Chondrocyte (in vitro differentiated cells): ENCODE measurements around the gene SH3BGRL. TPM values are rescaled to one million over a fixed set of nuclear protein-coding genes. Genes with fewer than 3 reads are reported as not detected.

Experiments
- DNase-seq: peaks from one replicate; pipeline ENCODE4 v3.0.0; 2021; ENCODE audit warnings: mixed read lengths, low spot score
- H3K27ac Mint-ChIP-seq: one replicate; pipeline ENCODE4 v1.8.0; 2021; ENCODE audit warnings: mild to moderate bottlenecking, moderate library complexity, mixed read lengths; ENCODE audit not compliant: unreplicated experiment
- H3K27me3 Mint-ChIP-seq: 2 replicates; pipeline ENCODE4 v1.8.0; 2021; ENCODE audit warnings: low read depth, mixed read lengths
- H3K36me3 Mint-ChIP-seq: 2 replicates; pipeline ENCODE4 v1.8.0; 2021; ENCODE audit warnings: low read depth, mixed read lengths
- H3K4me1 Mint-ChIP-seq: 2 replicates; pipeline ENCODE4 v1.8.0; 2021; ENCODE audit warnings: low read depth, mild to moderate bottlenecking, mixed read lengths
- H3K4me3 Mint-ChIP-seq: one replicate; pipeline ENCODE4 v1.8.0; 2021; ENCODE audit warnings: mild to moderate bottlenecking, moderate library complexity, mixed read lengths; ENCODE audit not compliant: unreplicated experiment
- H3K9me3 Mint-ChIP-seq: 2 replicates; pipeline ENCODE4 v1.8.0; 2021; ENCODE audit warnings: low read depth, mixed read lengths
- CTCF ChIP-seq: fragments of 200-600 bp; sonication (generic); IDR thresholded peaks from 2 replicates; pipeline ENCODE4 v1.5.0; 2021; ENCODE audit warnings: antibody characterized with exemption, mild to moderate bottlenecking, moderate library complexity
- total RNA-seq: library from RNA; stranded (reverse); gene quantifications from 3 replicates; pipeline ENCODE4 v1.2.1, GENCODE V29; 2021

SH3BGRL gene
- total RNA-seq, 1 donor from 2014 or later: 152 TPM

GRCh38 chrX:81286608-81287007 is 84.7 kb downstream of the SH3BGRL start:
- Mint-ChIP-seq H3K27ac (no peak overlapping the region), H3K4me3 (no peak overlapping the region), H3K4me1 (no peaks in the 10 kb centered on the region), H3K36me3 (peaks cover 7% of the 10 kb centered on the region), H3K27me3 (no peaks in the 10 kb centered on the region), H3K9me3 (peaks cover 48% of the 10 kb centered on the region)
- DNase-seq: no peak
- TF ChIP-seq CTCF: no peak

- peaks cover 22% of the 10 kb centered on the region for H3K36me3 Mint-ChIP-seq
Observed at GRCh38 chrX:81291996-81292395, 90.1 kb downstream of the SH3BGRL start.

GRCh38 chrX:81294101-81294500 is 92.2 kb downstream of the SH3BGRL start:
- TF ChIP-seq CTCF: no peak
- no peaks in the 10 kb centered on the region for H3K27me3 Mint-ChIP-seq
- H3K4me1 Mint-ChIP-seq: no peaks in the 10 kb centered on the region
- no peak overlapping the region for H3K27ac Mint-ChIP-seq
- peaks cover 22% of the 10 kb centered on the region for H3K36me3 Mint-ChIP-seq
- no peak for DNase-seq
- no peak overlapping the region for H3K4me3 Mint-ChIP-seq
- H3K9me3 Mint-ChIP-seq: peaks cover 39% of the 10 kb centered on the region

More at GRCh38 chrX:81291996-81292395, 90.1 kb downstream of the SH3BGRL start:
- no peak for DNase-seq
- no peak for TF ChIP-seq CTCF
- Mint-ChIP-seq H3K27ac (no peak overlapping the region), H3K4me1 (no peaks in the 10 kb centered on the region), H3K27me3 (no peaks in the 10 kb centered on the region), H3K9me3 (peaks cover 50% of the 10 kb centered on the region), H3K4me3 (no peak overlapping the region)

- no peak for DNase-seq
- no peak for TF ChIP-seq CTCF
- H3K27ac Mint-ChIP-seq: no peak overlapping the region
- peaks cover 4% of the 10 kb centered on the region for H3K4me1 Mint-ChIP-seq
- H3K27me3 Mint-ChIP-seq: no peaks in the 10 kb centered on the region
- peaks cover 3% of the 10 kb centered on the region for H3K9me3 Mint-ChIP-seq
- H3K36me3 Mint-ChIP-seq: peaks cover 1% of the 10 kb centered on the region
- no peak overlapping the region for H3K4me3 Mint-ChIP-seq
Observed at GRCh38 chrX:81301877-81302276, 100.0 kb downstream of the SH3BGRL start.

GRCh38 chrX:81304563-81304962 is 102.7 kb downstream of the SH3BGRL start:
- Mint-ChIP-seq H3K27ac (no peak overlapping the region), H3K4me1 (peaks cover 4% of the 10 kb centered on the region), H3K9me3 (peaks cover 4% of the 10 kb centered on the region), H3K4me3 (no peak overlapping the region), H3K36me3 (no peaks in the 10 kb centered on the region), H3K27me3 (no peaks in the 10 kb centered on the region)
- no peak for DNase-seq
- no peak for TF ChIP-seq CTCF
